ENCODE data around the gene PERM1.
A peak's percentile ranks its signal among the peaks of the same experiment; 100 is the strongest.

PERM1 gene

GRCh38 chr1:934991-935750 lies 46.7 kb downstream of the PERM1 start:
- no peaks in the 10 kb centered on the region for H3K36me3 ChIP-seq (ENCODE audit: control insufficient read depth in 1 of 2, insufficient read depth in 2 of 2, low read depth in 1 of 2, low read length in 2 of 2)
- H2AFZ ChIP-seq (ENCODE audit: low read depth, low read length) = no peak overlapping the region
- no peak overlapping the region for H4K8ac ChIP-seq (ENCODE audit: low read length)
- H3K4me3 ChIP-seq (ENCODE audit: insufficient read depth in 1 of 2, low read depth in 1 of 2, low read length in 2 of 2) = peak overlapping the region in 1 of 2 experiments; percentile 10
- H2BK5ac ChIP-seq (ENCODE audit: low read depth, low read length, poor library complexity, severe bottlenecking) = no peak overlapping the region
- H3K27ac ChIP-seq (ENCODE audit: low read length, poor library complexity, severe bottlenecking) = no peak overlapping the region
- H3K9me3 ChIP-seq (ENCODE audit: control insufficient read depth, low read length) = no peaks in the 10 kb centered on the region
- H3K18ac ChIP-seq (ENCODE audit: low read depth in 1 of 2, low read length in 2 of 2) = peak overlapping the region in 1 of 2 experiments; percentile 18
- no peak overlapping the region for H3K9ac ChIP-seq (ENCODE audit: low read length)
- no peaks in the 10 kb centered on the region for H3K79me1 ChIP-seq (replicated peaks; ENCODE audit: low read length, poor library complexity, severe bottlenecking)
- no peak overlapping the region for H4K91ac ChIP-seq (ENCODE audit: low read length)
- no peak overlapping the region for H2BK120ac ChIP-seq (ENCODE audit: low read depth, low read length)
- peak overlapping the region in 1 of 2 experiments; percentile 57 for H3K23ac ChIP-seq (ENCODE audit: low read length in 2 of 2)
- no peak overlapping the region for H3K4ac ChIP-seq (ENCODE audit: low read depth in 1 of 2, low read length in 2 of 2)
- no peak overlapping the region for H3K4me2 ChIP-seq (ENCODE audit: low read length, poor library complexity, severe bottlenecking)
- no peak for DNase-seq
- H2BK15ac ChIP-seq (ENCODE audit: low read depth, poor library complexity, severe bottlenecking) = no peak overlapping the region
- peaks cover 46 to 63% of the 10 kb centered on the region in 2 experiments for H3K27me3 ChIP-seq (ENCODE audit: control insufficient read depth in 1 of 2, insufficient read depth in 1 of 2, low read length in 2 of 2)
- H3K4me1 ChIP-seq (ENCODE audit: control insufficient read depth, insufficient read depth, low read depth, low read length) = peaks cover 51% of the 10 kb centered on the region
- WGBS = 29% methylated on average over 35 of the region's 37 CpGs
- no peak overlapping the region for H2AK5ac ChIP-seq (ENCODE audit: low read length, severe bottlenecking)
- H2BK12ac ChIP-seq (ENCODE audit: low read length in 2 of 2) = peak overlapping the region in 1 of 2 experiments; percentile 50
- peak overlapping the region in 1 of 2 experiments; percentile 74 for H3K14ac ChIP-seq (ENCODE audit: low read length in 2 of 2)

GRCh38 chr1:933603-933940 lies 48.3 kb downstream of the PERM1 start:
- H3K27ac ChIP-seq (ENCODE audit: low read length, poor library complexity, severe bottlenecking) = no peak overlapping the region
- H3K79me1 ChIP-seq (replicated peaks; ENCODE audit: low read length, poor library complexity, severe bottlenecking) = no peaks in the 10 kb centered on the region
- WGBS = 34% methylated on average over 5 of the region's 10 CpGs
- no peak overlapping the region for H2BK120ac ChIP-seq (ENCODE audit: low read depth, low read length)
- peaks cover 38 to 69% of the 10 kb centered on the region in 2 experiments for H3K27me3 ChIP-seq (ENCODE audit: control insufficient read depth in 1 of 2, insufficient read depth in 1 of 2, low read length in 2 of 2)
- H3K4me3 ChIP-seq (ENCODE audit: insufficient read depth in 1 of 2, low read depth in 1 of 2, low read length in 2 of 2) = no peak overlapping the region
- no peak overlapping the region for H2BK5ac ChIP-seq (ENCODE audit: low read depth, low read length, poor library complexity, severe bottlenecking)
- H3K4me2 ChIP-seq (ENCODE audit: low read length, poor library complexity, severe bottlenecking) = no peak overlapping the region
- no peak overlapping the region for H2BK12ac ChIP-seq (ENCODE audit: low read length in 2 of 2)
- H2AFZ ChIP-seq (ENCODE audit: low read depth, low read length) = no peak overlapping the region
- no peaks in the 10 kb centered on the region for H3K9me3 ChIP-seq (ENCODE audit: control insufficient read depth, low read length)
- H2AK5ac ChIP-seq (ENCODE audit: low read length, severe bottlenecking) = no peak overlapping the region
- H3K23ac ChIP-seq (ENCODE audit: low read length in 2 of 2) = no peak overlapping the region
- H3K9ac ChIP-seq (ENCODE audit: low read length) = no peak overlapping the region
- peaks cover 36% of the 10 kb centered on the region for H3K4me1 ChIP-seq (ENCODE audit: control insufficient read depth, insufficient read depth, low read depth, low read length)
- no peak overlapping the region for H3K4ac ChIP-seq (ENCODE audit: low read depth in 1 of 2, low read length in 2 of 2)
- H2BK15ac ChIP-seq (ENCODE audit: low read depth, poor library complexity, severe bottlenecking) = no peak overlapping the region
- H3K14ac ChIP-seq (ENCODE audit: low read length in 2 of 2) = no peak overlapping the region
- no peak overlapping the region for H4K8ac ChIP-seq (ENCODE audit: low read length)
- peaks cover 0 to 2% of the 10 kb centered on the region in 2 experiments for H3K36me3 ChIP-seq (ENCODE audit: control insufficient read depth in 1 of 2, insufficient read depth in 2 of 2, low read depth in 1 of 2, low read length in 2 of 2)
- no peak overlapping the region for H3K18ac ChIP-seq (ENCODE audit: low read depth in 1 of 2, low read length in 2 of 2)
- no peak for DNase-seq
- no peak overlapping the region for H4K91ac ChIP-seq (ENCODE audit: low read length)

DNA sequence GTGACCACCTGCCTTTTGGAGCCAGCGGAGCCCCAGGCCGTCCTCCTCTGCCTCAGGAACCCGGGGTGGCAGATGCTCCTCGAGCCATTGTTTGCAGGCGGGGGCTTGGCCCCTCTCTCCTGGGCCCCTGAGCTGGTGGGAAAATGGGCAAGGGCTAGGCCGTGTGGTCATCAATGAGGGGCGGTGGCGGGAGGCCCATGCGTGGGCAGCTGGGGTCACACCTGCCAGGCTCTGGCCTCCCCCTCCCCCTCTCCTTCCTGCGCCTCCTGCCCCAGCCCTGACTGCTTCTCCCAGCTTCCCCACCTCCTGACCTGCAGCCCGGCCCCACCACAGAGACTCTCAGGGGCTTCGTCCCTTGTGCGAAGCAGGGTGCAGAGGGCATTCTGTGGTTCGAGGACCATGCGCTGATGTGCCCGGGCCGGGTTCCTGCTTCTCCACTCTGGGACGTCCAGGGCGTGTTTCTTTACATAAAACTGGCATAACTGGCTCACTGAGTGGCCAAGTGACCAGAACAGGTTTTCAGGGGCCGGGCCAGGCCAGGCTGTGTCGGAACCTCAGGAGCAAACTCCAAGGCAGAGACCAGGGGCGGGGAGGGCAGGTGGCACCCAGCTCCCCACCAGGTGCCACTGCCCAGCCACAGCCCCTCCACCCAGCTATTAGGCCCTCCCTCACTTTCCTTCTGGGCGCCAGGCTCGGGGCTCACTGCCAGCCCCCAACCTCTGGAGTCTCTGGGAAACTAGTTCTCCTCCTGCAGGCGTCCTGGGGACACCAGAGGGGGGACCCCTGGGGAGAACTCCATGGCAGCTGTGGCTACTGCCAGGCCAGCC lies 48.9 kb downstream of the PERM1 start:
- Histone ChIP-seq H2BK5ac (ENCODE audit: low read depth, low read length, poor library complexity, severe bottlenecking) (no peak overlapping the region), H4K8ac (ENCODE audit: low read length) (no peak overlapping the region), H2BK12ac (ENCODE audit: low read length in 2 of 2) (no peak overlapping the region), H3K27ac (ENCODE audit: low read length, poor library complexity, severe bottlenecking) (no peak overlapping the region), H3K9me3 (ENCODE audit: control insufficient read depth, low read length) (no peaks in the 10 kb centered on the region), H2AK5ac (ENCODE audit: low read length, severe bottlenecking) (no peak overlapping the region), H3K36me3 (ENCODE audit: control insufficient read depth in 1 of 2, insufficient read depth in 2 of 2, low read depth in 1 of 2, low read length in 2 of 2) (peaks cover 0 to 2% of the 10 kb centered on the region in 2 experiments), H3K4me1 (ENCODE audit: control insufficient read depth, insufficient read depth, low read depth, low read length) (peaks cover 30% of the 10 kb centered on the region), H3K14ac (ENCODE audit: low read length in 2 of 2) (no peak overlapping the region), H4K91ac (ENCODE audit: low read length) (no peak overlapping the region), H3K4me2 (ENCODE audit: low read length, poor library complexity, severe bottlenecking) (no peak overlapping the region), H3K23ac (ENCODE audit: low read length in 2 of 2) (no peak overlapping the region), H2BK120ac (ENCODE audit: low read depth, low read length) (no peak overlapping the region), H3K27me3 (ENCODE audit: control insufficient read depth in 1 of 2, insufficient read depth in 1 of 2, low read length in 2 of 2) (peaks cover 38 to 73% of the 10 kb centered on the region in 2 experiments), H2BK15ac (ENCODE audit: low read depth, poor library complexity, severe bottlenecking) (no peak overlapping the region), H3K4ac (ENCODE audit: low read depth in 1 of 2, low read length in 2 of 2) (no peak overlapping the region), H3K9ac (ENCODE audit: low read length) (no peak overlapping the region), H3K79me1 (replicated peaks; ENCODE audit: low read length, poor library complexity, severe bottlenecking) (no peaks in the 10 kb centered on the region), H3K4me3 (ENCODE audit: insufficient read depth in 1 of 2, low read depth in 1 of 2, low read length in 2 of 2) (no peak overlapping the region), H3K18ac (ENCODE audit: low read depth in 1 of 2, low read length in 2 of 2) (peak overlapping the region in 1 of 2 experiments; percentile 0), H2AFZ (ENCODE audit: low read depth, low read length) (no peak overlapping the region)
- WGBS = 74% methylated on average over 25 of the region's 25 CpGs
- DNase-seq = no peak

GRCh38 chr1:932173-932510 lies 49.8 kb downstream of the PERM1 start:
- H2AK5ac ChIP-seq (ENCODE audit: low read length, severe bottlenecking) = no peak overlapping the region
- no peaks in the 10 kb centered on the region for H3K79me1 ChIP-seq (replicated peaks; ENCODE audit: low read length, poor library complexity, severe bottlenecking)
- no peak overlapping the region for H4K91ac ChIP-seq (ENCODE audit: low read length)
- H2BK5ac ChIP-seq (ENCODE audit: low read depth, low read length, poor library complexity, severe bottlenecking) = no peak overlapping the region
- no peak overlapping the region for H2BK120ac ChIP-seq (ENCODE audit: low read depth, low read length)
- H4K8ac ChIP-seq (ENCODE audit: low read length) = no peak overlapping the region
- H2BK12ac ChIP-seq (ENCODE audit: low read length in 2 of 2) = no peak overlapping the region
- no peak overlapping the region for H3K4me2 ChIP-seq (ENCODE audit: low read length, poor library complexity, severe bottlenecking)
- H3K18ac ChIP-seq (ENCODE audit: low read depth in 1 of 2, low read length in 2 of 2) = no peak overlapping the region
- H2BK15ac ChIP-seq (ENCODE audit: low read depth, poor library complexity, severe bottlenecking) = no peak overlapping the region
- no peak overlapping the region for H3K9ac ChIP-seq (ENCODE audit: low read length)
- H3K27ac ChIP-seq (ENCODE audit: low read length, poor library complexity, severe bottlenecking) = no peak overlapping the region
- H3K4me1 ChIP-seq (ENCODE audit: control insufficient read depth, insufficient read depth, low read depth, low read length) = peaks cover 28% of the 10 kb centered on the region
- whole genome bisulfite sequencing = 43% methylated on average over 16 of the region's 16 CpGs
- H3K4ac ChIP-seq (ENCODE audit: low read depth in 1 of 2, low read length in 2 of 2) = no peak overlapping the region
- no peak overlapping the region for H3K23ac ChIP-seq (ENCODE audit: low read length in 2 of 2)
- no peaks in the 10 kb centered on the region for H3K9me3 ChIP-seq (ENCODE audit: control insufficient read depth, low read length)
- no peak overlapping the region for H3K14ac ChIP-seq (ENCODE audit: low read length in 2 of 2)
- no peak for DNase-seq
- peaks cover 41 to 82% of the 10 kb centered on the region in 2 experiments for H3K27me3 ChIP-seq (ENCODE audit: control insufficient read depth in 1 of 2, insufficient read depth in 1 of 2, low read length in 2 of 2)
- peaks cover 0 to 2% of the 10 kb centered on the region in 2 experiments for H3K36me3 ChIP-seq (ENCODE audit: control insufficient read depth in 1 of 2, insufficient read depth in 2 of 2, low read depth in 1 of 2, low read length in 2 of 2)
- no peak overlapping the region for H2AFZ ChIP-seq (ENCODE audit: low read depth, low read length)
- H3K4me3 ChIP-seq (ENCODE audit: insufficient read depth in 1 of 2, low read depth in 1 of 2, low read length in 2 of 2) = no peak overlapping the region

Measured in mesenchymal stem cell (in vitro differentiated cells and primary cell).